GM21367 (cell line): ENCODE data around the gene DCLRE1B.

Source experiments
- ATAC-seq: cut with Tn5 transposase; IDR thresholded peaks from one replicate; pipeline ENCODE4 v1.9.1; 2021; ENCODE audit not compliant: unreplicated experiment

The DCLRE1B gene

DNA sequence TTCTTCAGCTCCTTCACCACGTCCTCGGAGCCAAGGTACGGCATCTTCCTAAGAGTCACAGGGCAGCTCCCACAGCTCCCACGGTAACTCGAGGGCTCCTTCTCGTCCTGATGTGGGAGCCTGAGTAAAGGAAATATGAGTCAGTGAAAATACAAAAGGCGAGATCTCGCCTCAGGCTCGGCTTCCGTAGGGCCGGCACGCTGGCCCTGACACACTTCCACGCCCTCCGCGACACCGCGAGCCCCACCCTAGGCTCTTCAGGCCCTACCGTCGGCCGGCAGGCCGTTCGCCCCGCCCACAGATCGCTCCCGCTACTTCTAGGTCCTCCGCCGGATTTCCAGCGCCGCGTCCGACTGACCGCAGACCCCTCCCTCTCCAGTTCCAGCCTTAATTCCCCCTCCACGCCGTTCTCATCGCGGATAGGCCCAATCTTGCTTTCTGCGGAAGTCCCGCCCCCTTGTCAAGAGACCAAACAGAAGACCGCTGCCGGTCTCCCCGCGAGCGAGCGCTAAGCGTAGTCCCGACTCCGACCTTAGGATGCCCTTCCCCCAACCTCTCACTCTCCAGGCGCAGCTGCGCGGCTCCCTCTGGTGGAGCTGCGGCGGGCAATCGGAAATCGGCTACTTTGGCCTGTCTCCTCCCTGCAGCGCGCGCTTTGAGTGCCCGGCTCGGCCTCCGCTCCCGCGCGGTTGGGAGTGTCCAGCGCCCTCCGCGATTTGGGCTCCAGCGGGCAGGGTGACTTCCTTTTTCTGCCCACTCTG lies at the start of gene DCLRE1B, which contains the start of gene AP4B1:
DCLRE1B (plus strand) TSS at position 653 of the 761 bp plus-strand sequence. CDS start 261 bp downstream, outside the sequence.
AP4B1 (minus strand) TSS at position 126 of the 761 bp plus-strand sequence; CDS start at position 44, 82 bp downstream.
- ATAC-seq: peak; percentile 87

DNA sequence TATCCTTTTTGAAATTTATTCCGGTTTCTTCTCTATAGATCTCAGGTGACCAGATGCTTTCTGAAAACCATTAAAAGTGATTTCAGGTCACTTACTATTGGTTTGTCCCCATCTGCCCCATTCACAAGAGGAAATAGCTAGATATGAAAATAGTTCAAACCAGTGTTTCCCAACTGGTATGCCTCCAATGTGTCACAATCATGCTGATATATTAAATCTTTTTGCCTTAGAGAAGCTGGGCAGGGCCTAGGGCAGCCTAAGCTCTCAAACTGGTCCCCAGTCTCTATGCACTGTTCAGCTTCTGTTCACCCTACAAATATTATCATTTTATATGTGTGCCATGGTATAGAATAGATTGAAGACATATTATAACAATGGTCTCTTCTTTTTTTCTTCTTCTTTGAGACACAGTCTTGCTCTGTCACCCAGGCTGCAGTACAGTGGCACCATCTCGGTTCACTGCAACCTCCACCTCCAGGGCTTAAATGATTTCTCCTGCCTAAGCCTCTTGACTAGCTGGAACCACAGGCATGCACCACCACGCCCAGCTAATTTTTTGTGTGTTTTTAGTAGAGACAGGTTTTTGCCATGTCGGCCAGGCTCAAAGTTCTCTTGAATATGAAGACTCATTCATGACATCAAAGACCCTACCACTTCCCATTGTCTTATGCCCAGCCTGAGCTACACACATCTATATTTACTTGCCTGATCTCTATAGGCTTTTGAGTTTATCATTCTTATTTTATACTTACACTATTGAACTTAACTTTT lies 49.3 kb upstream of the DCLRE1B start:
- no peak for ATAC-seq

DNA sequence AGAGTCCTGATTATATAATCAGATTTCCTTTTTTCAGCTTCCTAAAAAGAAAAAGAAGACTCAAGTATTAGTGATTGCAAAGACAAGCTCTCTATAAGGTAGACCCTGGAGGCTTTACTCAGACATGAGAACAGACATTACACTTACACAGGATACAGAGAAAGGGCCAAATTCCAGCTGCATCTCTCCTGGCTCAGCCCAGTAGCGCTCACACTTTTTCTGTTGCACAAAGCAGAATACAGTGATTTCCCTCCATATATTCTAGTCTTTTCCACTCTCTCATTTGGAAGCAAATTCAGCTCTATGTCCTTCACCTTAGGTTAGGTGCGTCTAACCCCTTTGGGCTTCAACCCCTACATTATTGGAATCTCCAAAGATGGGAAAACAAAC lies 48.7 kb upstream of the DCLRE1B start:
- ATAC-seq: no peak

DNA sequence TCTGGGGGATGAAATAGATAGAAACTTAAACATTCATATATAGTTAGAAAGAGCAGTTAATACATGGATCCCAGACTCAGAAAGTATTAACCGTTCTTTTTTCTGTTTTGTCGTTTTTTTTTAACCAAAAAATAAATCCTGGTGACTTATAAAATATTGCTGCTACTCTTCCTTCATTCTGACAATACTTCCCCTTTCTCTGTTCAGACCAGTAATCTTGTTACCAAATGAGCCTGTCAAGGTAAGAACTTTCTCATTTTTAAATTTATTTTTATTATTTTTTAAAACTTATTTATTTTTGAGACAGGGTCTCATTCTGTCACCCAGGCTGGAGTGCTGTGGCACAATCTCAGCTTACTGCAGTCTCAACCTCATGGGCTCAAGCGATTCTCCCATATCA lies 47.4 kb upstream of the DCLRE1B start:
- ATAC-seq: no peak

DNA sequence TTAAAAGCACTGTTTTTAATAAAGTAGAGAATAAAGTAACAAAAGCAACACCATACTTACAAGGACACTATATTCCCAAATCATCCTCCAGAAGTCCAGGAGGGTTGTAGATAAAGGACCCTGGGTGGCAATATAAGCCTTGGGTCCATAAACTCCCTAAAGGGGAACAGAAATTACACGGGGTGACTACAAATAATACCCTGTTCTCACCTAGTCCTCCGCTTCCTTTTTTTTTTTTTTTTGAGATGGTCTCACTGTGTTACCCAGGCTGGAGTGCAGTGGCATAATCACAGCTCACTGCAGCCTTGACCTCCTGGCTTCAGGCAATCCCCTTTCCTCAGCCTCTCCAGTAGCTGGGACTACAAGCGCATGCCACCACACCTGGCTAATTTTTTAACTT lies 46.7 kb upstream of the DCLRE1B start:
- no peak for ATAC-seq

DNA sequence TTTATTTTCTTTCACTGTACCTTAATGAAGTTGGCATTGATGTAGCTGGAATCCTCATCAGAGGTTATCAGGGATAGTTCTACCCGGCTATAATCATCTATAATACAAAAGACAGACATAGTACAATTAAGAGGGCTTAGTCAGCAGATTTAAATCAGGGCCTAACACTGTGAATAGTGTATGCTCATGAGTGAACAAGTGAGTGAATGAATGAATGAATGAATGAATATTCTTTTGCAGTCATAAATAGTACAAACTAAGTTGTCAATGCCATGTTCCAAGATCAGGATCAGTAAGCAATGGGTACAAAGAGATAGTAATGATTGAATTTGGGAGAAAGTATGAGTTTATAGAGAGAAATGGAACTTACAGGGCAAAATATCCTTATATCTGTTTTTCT lies 46.1 kb upstream of the DCLRE1B start:
- no peak for ATAC-seq

DNA sequence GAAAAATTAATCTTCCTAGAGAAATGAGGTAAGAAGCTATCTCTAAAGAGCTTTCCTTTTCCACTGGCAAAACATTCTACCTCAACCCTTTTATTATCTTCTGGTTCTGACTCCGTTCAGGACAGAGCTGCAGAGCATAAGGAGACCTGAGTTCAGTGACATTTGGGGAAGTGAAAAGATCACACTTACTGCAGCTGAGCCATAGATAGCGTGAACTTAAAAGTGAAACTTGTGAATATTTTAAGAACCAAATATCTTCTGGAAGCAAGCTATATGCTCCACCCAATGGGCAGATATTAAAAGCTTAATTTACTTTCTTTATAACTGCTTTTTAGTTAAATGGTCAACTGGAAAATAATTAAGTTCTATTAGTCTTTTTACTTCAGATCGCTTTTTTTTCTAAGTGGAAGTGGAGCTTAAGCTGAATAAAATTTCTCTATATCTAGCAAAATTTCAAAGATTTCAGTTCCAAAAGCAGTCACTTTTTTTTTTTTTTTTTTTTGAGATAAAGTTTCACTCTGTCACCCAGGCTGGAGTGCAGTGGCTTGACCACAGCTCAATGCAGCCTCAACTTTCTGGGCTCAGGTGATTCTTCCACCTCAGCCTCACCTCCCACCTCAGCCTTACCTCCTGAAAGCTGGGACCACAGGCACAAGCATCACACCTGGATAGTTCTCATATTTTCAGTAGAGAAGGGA lies 45.5 kb upstream of the DCLRE1B start:
- peak; percentile 79 for ATAC-seq

DNA sequence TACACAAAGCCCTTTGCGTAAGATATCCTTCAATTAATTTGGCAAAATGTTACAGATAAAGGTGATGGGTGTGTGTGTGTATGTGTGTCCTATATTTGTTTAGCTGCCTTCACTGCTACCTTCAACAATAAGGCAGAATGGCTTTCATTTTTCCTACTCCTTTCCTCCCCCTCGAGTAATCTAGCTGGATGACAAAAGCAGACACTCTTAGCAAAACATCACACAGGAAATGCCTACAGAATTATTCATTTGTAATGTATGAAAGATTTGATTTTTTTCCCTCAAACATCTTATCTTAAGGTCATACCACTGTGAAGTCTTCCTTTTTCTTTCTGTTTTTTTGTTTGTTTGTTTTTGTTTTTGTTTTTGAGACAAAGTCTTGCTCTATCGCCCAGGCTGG lies 44.2 kb upstream of the DCLRE1B start:
- no peak for ATAC-seq

DNA sequence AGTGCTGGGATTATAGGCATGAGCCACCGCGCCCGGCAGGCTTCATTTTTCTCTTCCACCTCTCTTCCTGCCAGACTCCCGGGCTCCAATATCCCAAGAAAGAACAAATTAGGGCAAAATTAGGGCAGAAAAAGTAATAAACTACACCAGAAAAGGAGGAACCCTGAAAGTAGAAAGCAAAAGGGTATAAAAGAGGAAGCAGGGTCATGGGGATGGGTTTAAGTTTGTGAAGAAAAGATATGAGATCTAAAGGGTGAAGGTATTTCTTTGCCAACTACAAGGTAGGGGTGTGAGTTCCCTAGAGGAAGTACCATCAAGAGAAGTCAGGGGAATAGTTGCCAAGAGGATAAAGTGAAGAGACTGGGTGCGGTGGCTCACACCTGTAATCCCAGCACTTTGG lies 43.5 kb upstream of the DCLRE1B start:
- no peak for ATAC-seq

DNA sequence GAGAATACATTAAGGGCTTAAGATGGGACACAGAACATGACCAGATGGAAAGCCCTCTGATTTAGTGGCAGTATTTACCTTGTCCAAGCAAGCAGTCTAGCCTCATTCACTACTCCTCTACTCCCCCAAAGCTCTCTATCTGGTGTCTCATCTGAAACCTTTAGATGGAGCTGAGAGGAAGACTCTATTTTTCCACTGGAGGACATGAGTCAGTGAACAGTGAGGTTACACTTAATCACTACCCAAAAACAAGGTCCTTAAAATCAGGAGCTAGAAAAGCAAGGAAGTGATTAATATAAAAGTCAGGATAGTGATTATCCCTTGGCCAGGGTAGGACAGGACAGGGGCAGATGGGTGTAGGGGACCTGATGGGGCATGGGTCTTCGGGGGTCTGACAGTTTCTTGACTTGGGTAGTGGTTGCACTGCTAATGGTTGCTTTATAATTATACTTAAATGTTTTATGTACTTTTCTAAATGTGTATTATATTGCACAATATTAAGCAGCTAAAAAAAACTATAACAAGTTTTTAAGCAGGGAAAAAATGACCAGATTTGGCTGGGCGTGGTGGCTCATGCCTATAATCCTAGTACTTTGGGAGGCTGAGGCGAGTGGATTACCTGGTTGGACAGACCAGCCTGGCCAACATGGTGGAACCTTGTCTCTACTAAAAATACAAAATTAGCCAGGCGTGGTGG lies 36.6 kb upstream of the DCLRE1B start:
- ATAC-seq: no peak

DNA sequence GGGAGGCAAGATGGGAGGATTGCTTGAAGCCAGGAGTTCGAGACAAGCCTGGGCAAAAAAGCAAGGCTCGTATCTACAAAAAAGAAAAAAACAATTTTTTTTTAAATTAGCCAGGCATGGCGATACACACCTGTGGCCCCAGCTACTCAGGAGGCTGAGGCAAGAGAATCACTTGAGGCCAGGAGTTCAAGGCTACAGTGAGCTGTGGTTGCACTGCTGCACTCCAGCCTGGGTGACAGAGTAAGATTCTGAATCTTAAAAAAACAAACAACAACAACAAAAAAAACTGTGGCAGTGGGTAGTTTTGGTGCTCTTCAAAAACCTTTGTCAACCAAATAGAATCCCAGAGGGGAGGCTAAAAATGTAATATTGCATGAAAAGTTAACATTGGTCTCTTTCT lies 34.3 kb upstream of the DCLRE1B start:
- ATAC-seq: no peak

DNA sequence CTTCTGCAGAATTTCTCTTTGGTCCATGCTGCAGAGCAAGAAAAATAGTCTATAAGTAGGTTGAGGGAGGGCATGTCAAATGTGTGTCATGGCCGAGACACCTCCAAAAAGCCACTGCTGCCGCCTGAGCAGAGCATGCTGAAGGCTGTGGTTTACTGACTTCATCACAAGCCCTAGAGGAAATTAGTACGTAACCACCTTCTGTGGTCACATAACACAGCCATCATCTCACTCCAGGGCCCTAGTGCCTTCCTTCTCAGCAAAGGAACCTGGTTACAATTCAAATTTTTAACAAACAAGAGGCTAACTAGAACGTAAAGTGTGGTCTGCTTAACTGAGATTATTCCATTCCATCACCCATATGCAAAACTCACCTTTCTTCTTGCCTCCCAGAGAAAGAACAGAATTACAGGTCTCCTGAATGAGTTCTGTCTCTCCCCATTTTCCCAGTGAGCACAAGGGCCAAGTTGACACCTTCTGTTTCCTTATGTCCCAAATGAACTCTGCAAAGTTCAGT lies 33.5 kb upstream of the DCLRE1B start, which contains the start of gene PTPN22:
PTPN22 (minus strand) TSS at position 116 of the 517 bp plus-strand sequence.
- ATAC-seq: peak; percentile 83

DNA sequence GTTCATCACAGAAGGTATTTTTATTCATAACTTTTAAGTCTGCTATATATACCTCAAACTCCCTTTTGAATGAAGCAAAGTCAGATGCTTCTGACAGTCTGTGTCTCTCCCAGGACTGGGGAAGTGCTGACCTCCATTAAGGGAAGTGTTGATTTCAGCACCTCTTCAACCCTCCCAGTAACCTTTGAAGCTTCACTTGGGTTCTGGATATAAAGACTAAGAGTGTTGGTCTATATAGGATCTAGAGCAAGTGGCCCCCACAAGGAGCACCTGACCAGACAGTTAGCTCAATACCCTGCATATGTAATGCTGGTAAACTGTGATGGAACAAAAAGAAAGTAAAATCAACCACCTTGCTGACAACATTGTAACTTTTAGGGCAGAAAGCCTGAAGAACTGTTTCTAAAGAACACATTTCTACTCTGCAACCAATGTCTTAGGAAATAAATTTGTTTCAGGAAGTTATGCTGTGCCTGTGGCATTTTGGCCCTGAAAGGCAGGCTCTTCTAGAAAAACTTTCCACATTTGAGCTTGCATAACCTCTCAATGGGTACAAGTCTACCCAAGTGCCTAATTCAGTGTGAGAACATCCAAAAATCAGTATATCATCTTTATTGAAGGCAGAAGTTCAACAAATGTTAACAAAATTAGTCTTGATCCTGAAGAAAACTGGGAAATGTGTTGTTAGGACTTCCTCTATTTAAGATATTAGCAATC lies 32.7 kb upstream of the DCLRE1B start:
- no peak for ATAC-seq

DNA sequence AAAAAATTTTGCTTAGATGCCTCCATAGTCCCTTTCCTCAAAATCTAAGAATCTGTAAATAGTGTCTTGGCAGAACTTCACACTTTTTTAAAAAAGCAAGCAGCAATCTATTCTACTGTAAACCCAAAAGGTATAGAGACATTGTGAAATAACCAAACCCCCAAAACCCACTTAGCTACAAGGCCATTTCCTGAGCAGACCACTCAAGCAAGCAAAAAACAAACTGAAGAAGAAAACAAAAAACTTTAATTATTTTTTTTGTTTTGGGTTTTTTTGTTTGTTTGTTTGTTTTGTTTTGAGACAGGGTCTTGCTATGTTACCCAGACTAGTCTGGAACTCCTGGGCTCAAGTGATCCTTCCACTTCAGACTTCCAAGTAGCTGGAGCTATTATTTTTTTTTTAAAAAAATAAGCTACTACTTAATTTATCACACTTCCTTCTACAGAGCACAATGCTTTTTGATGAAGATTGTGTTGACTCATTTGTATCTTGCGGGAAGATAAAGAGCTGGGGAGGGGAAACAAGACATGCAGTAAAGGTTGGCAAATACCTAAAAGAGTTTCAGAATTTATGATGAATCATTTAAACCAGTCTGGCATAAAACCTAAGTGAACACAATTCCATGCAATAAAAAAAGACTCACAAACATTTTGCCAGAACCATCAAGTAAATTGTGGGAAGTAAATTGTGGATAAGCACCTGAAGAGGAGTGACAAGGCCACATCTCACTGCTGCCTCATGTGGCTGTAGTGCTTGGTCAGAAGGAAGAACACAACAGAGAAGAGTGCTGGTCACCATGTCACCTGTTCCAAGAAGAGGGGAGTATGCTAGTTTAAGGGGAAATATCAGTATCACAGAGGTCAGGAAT lies 30.9 kb upstream of the DCLRE1B start:
- ATAC-seq: no peak

DNA sequence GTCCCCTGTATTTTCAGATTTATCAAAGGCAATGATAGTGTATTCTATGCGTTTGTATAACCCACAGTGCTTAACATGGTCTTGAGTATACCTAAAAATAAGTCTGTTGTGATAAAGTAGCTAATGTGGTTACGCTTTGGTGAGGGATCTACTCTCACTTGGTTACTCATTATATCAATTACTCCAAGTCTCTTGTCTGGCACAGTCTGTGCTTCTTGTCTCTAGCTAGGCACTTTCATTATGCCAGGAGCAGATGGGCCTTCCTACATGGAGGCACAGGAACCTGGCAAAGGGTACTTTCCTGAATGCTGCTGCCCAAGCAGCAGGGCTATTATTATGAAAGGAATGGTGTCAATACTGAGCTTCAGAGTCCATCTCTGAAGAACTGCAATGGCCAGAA lies 29.4 kb upstream of the DCLRE1B start:
- ATAC-seq: no peak

DNA sequence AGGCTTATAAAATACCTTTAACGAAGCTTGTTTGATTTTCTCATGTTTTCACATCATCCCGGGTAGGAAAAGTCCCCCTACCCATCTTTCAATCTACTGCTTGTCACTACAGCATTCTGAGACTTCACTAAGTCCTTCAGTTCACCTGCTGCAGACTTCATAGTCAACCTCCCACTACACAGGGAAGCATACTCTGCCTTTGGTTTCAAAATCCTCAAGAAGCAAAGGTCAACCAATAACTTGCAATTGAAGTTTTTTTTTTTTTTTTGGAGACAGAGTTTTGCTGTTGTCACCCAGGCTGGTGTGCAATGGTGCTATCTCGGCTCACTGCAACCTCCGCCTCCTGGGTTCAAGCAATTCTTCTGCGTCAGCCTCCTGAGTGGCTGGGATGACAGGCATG lies 28.9 kb upstream of the DCLRE1B start:
- no peak for ATAC-seq

DNA sequence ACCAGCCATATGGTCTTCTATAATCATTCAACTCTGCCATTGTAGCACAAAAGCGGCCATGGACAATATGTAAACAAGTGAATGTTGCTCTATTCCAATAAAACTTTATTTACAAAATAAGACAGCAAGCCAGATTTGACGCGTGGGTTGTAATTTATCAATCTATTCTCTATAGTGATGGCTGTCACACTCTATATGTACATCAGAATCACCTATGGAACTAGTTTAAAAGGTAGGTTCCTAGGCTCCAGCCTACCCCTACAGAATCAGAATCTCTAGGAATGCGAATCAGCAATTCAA lies 25.4 kb upstream of the DCLRE1B start:
- no peak for ATAC-seq

DNA sequence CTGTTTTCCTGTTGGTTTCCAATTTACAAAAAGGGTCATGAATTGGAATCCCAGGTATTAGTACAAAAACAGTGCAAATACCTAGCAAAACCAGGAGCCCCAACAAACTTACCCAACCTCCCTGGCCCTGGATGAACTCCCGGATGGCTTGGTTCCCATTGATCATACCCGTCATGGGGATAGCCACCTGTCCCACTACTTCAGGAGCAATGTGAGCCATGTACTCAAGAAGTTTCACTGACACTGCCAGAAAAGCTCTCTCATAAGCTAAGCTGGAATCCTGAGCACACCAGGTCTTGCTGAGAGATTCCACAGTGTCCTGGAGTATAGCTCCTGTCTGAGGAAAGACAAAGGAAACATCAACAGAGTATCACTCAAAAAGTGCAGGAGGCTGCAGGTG lies 23.5 kb upstream of the DCLRE1B start:
- no peak for ATAC-seq
